Stimulated activated CD4-positive, alpha-beta T cell treated with anti-CD3 and anti-CD28 coated beads, Interleukin-1b, Interleukin-23, amount 100 ng/mL, for 4 hours (primary cell): ENCODE results near the gene CFAP61.

ENCODE experiments used
- DNase-seq, 2 donors: peaks; one replicate each; pipeline ENCODE4 v3.0.0-alpha.2; 2020; ENCODE audit warnings: low read depth in 2 of 2

The CFAP61 gene

DNA sequence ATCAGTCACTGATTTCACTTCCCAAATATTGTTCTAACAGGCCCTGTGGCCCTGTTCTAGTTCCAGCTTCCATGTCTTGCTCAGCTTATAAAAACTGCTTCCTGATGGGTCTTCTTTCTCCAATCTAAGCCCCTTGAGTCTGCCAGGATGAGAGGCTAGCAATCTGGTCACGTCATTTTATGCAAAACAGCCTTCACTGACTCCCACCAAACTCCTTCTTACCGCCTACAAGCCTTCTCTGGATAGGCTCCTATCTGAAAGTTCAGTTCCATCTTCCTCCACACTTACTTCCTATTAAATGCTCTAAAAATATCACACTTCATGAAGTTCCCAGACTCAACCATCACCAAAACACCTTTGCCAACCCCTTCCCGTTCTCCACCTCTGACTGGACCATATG is 15.6 kb upstream of the CFAP61 start:
- no peak for DNase-seq

- no peak for DNase-seq
These were observed 14.4 kb upstream of the CFAP61 start for GRCh38 chr20:20037960-20038359.

DNA sequence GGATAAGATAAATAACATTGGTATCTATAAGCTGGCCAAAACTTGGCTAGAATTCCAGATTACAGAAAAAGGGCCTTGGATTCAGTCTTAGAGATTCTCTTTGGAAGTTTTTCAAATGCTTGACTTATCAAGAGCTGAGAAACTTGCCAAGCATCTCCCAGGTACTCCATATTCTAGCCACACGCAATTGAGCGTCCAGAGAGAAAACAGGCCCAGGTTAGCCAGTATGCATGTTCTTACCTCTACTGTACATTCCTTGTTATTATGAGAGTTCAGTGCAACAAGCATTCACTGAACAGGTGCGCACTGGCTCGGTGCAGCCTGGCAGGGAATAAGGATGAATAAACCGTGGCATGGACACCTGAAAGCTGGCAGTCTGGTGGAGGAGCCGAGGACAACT is 13.7 kb upstream of the CFAP61 start:
- no peak for DNase-seq

- DNase-seq = no peak
These were observed 12.5 kb upstream of the CFAP61 start for GRCh38 chr20:20039752-20040387.

DNA sequence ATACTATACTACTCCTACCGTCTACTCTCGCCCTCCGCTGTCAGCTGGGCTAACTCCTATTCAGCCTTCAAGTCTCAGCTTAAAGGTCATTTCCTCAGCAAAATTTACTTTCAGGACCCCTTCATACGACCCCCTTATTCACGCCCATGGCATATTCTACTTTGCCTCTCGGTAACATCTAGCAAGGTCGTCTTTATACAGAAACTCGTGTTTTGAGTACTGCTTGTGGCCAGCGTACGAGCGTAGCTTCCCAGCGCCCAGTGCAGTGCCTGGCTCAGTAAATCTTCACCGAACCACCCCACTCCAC is 612 bp upstream of the CFAP61 start:
- DNase-seq = no peak

DNA sequence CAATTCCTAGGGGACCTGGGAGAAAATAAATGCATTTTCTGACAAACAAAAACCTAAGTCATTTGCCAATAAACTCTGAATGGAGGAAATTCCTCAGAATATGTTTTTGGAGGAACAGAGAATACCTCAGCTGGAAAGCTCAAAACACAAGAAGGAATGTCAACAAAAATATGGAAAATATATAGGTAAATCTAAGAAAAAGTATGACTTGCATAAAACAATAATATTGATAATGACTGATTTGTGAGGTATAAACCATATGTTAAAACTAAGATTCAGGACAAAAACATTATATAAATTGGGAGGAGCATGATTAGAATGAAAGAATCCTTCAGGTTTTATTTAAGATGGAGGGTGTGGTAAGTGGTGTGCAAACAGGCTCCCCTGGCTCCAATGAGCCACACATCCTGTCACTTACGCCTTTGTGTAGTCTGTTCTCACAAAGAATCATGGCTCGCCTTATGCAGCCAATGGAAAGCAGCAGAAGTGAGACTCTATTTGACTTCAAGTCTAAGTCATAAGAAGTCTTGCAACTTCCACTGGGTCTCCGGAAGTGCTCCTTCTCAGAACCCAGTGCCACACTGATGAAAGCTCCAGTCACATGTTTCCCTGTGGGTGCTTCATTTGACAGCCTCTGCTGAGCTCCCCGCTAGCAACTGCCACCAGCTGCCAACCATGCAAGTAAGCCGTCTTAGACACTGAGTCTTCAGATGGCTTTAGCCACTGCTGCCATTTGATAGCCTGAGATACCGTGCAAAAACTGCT is 8.1 kb downstream of the CFAP61 start:
- no peak for DNase-seq

DNA sequence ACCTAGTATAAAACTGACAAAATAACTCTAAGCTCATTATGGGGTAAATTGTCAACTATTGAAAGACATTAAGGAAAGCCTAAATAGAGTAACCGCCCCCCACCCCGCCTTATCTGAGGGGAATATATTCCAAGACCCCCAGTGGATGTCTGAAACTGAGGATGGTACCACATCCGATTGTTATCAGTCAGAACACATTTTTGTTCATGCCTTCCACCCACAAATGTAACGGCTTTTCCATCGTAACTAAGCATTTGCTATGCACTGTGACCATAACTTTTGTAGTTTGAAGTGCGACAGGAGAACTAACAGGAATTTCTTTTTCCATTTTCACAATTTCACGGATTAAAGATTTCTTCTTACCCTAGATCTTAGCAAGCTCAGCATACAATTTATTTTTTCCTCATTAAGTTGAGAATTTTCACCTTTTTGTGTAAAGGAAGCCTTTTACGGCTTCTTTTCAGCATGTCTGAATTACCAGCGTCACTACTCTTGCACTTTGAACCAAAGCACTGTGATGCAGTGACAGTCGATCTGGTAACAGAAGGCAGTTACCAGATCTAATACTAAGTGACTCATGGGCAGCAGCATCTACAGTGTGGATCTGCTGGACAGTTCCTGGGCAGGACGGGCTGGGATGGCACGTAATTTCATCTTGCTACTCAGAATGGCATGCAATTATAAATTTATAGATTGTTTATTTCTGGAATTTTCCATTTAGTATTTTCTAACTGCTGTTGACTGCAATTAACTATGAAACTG is 11.8 kb downstream of the CFAP61 start:
- no peak for DNase-seq

DNA sequence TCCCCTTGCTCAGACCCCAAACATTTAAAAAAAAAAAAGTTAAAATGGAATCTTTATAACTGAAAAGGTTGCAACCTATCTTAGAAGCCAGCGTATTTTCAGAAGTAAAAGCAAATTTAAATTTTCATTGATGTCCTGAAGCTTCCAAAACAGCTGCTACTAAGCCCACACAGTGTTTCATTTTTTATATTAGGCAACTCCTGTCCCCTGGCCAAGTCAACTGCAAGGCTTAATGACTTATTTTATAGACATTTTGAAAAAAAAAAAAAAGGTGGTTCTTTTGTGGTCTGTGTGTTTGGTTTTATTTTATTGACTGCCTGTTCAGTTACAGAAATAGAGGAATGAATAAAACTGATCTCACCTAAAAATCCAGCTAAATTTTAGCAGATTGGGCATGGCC is 13.0 kb downstream of the CFAP61 start:
- DNase-seq = no peak

DNA sequence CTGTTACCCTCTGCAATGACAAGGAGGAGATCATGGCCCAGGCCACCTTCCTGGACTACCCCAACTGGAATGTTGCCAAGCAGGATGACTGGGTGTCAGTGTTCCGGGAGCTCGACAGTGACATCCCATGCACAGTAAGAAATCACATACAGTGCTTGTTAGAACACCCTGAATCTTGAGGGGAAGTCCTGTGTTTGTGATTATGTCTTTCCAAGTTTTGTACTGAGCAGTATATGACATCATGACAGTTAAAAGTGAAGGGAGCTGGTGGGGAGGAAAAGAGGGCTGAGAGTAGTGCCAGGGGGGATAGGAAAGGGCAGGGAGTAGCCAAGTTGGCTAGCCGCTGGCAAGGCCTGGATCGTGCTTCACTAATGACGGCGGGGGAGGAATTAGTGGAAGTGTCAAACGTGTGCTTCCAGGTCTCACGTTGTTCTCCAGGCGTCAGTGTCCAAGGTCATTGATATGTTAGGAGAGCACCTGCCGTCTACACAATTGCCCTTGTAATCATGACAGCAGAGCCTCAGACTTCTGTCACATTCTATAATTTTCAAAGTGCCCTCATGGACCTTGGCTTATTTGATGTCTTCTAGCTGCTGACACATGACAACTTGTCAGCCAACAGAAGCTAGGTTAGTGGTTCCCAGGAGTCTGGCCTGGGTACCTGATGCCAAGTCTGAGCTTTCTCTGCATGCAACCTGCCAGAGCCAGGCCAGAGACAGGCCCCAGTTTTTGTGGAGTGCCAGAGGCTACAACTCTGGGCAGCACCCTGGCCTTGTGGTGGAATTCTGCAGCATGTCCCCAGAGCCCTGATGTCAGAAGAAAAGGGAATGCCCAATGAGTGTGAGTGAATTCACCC is 18.8 kb downstream of the CFAP61 start:
- no peak for DNase-seq

- no peak for DNase-seq
These were observed 21.6 kb downstream of the CFAP61 start for GRCh38 chr20:20073801-20074371.

DNA sequence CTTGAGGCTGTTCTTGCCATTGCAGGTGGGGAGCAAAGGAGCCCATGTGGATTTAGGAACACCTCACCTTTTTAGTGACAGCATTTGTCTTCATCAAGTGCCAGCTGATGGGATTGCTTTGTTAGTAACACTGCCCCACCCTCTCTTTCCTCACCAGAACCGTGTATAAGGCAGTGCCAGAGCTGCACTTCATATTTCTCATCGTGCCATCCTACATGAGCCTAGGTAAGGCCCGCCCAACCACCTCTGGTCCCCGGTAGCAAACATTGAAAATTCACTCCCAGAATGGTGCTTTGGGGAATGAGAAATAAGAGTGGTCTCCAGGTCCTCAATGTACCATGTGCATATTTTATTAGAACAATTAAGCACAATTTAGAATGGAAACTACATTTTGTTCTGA is 22.7 kb downstream of the CFAP61 start:
- no peak for DNase-seq

- DNase-seq = no peak
These were observed 24.1 kb downstream of the CFAP61 start for GRCh38 chr20:20076297-20077065.

- DNase-seq = no peak
These were observed 25.7 kb downstream of the CFAP61 start for GRCh38 chr20:20078041-20078440.

DNA sequence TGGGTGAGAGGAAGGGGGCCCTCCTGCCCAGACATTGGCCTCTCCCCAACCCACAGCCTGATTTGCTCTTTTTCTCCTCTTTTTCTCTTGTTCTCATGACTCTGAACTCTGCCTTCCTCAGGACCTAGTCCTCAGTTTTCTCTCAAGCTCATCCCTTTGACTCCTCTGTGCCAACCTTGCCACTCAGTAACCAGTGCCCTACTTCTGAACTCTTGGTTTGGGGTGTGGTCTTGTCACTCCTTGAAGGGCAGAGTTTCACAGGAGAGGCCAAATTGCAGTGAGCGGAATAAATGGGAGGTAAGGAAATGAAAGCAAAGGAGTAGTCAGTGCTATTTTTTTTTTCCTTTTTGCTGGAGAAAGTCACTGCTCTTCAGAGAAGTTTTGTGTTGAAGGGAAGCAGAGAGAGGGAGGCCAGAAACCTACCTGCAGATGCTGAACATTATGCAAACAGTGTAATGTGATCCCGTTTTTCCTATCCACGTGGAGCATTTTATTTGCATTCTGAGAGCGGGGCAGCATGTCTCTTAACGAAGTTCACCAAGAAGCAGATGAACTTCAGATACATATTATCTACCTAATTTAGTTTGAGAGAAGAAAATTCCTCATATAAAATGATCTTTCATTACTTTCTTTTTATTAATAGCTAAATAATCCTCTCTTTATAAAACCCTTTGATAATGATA is 26.9 kb downstream of the CFAP61 start:
- DNase-seq = no peak

- no peak for DNase-seq
These were observed 31.5 kb downstream of the CFAP61 start for GRCh38 chr20:20083807-20084206.

GRCh38 chr20:20084296-20084752 is 32.0 kb downstream of the CFAP61 start:
- no peak for DNase-seq

DNA sequence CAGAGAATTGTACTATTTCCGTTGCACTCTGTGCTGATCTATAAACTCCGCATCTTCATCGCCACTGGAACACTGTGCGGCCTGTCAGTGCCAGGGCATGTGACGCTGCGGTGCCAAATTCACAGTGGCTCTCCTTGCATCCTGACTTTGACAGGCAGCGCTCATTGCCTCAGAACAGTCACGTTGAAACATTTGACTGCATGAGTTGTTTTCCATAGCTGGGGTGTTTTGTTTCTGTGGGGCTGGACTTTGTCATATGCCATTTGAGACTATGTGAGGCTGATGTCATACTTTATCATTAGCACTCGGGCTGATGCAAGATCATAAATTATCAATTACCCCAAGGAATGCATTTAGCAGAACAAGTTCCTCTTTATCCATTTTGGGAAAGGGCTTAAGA is 32.7 kb downstream of the CFAP61 start:
- no peak for DNase-seq

DNA sequence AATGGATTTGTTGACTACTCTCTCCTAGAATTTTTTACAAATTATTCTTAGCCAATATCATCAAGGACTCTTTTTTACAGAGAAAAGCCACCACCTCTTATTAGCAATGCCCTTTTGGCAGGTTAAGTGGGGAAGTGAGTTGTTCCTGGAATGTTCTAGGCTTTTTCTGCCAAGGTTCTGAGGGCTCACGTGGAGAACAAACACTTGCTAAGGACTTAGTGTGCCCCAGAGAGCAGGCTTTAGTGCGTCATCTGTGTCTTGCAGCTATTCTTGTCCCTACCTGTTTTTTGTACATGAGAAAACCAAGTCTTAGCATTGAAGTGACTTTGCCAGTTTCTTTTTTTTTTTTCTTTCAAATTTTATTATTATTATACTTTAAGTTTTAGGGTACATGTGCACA is 33.5 kb downstream of the CFAP61 start:
- DNase-seq = no peak

DNA sequence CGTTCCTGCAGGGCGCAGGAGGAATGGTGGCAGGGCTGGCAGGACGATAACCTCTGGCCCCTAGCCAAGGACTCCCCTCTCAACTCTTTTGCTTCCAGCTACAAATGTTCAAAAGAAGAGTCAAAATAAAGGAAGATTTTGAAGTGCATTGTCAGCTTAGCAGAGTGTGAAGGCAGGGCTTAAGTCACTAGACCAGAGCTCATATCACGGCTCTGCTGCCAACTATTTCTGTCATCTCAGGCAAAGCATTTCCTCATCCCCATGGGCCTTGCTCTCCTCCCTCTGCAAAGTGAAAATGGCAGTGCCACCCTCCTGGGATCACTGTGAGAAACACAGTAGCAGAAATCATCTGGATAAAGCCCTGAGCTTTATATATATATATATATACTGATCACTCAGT is 36.7 kb downstream of the CFAP61 start:
- no peak for DNase-seq

- no peak for DNase-seq
These were observed 37.6 kb downstream of the CFAP61 start for GRCh38 chr20:20089939-20090338.
